Adrenal gland (tissue), 5 donors: ENCODE data around the gene AGK.

Experiments used
- POLR2A ChIP-seq, 2 donors: fragments of 450-650 bp; IDR thresholded peaks; one replicate each; pipeline ENCODE4 v1.6.1; 2017; ENCODE audit warnings: antibody characterized with exemption in 2 of 2, mild to moderate bottlenecking in 2 of 2, moderate library complexity in 1 of 2
- TF ChIP-seq, protein P1 (sequence below), 6 experiments: fragments of 450-650 bp in 4 of 6; fragments of 200-600 bp in 2 of 6; sonication (generic) in 1 of 6; IDR thresholded peaks; 1 replicate in 5 of 6; 2 replicates in 1 of 6; pipeline versions ENCODE4 v1.5.1 to v1.8.0; 2016 to 2021; ENCODE audit warnings: antibody characterized with exemption in 6 of 6, mild to moderate bottlenecking in 2 of 6, moderate library complexity in 1 of 6
- donor health status: DM: no; HTN: no; CAD: no.

DNA sequence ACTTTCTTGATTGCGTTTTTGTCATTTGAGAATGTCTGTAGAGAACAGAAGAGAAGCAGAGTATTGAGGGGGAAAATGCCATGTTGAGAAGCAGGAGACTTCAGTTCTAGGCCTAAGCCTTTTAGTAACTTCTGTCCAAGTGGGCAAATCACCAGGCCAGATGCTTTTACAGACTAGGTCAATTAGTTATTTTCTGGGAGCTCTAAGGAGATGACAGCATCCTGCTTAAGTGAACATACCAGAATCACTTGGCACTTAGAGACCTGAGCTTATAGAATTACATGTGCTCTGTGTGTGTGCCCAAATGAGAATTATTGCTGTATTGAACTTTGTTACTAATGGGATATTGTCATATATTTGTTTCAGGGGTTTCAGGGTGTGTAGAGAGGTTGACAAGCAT is 24.0 kb downstream of the AGK start:
- TF ChIP-seq, protein P1, sequence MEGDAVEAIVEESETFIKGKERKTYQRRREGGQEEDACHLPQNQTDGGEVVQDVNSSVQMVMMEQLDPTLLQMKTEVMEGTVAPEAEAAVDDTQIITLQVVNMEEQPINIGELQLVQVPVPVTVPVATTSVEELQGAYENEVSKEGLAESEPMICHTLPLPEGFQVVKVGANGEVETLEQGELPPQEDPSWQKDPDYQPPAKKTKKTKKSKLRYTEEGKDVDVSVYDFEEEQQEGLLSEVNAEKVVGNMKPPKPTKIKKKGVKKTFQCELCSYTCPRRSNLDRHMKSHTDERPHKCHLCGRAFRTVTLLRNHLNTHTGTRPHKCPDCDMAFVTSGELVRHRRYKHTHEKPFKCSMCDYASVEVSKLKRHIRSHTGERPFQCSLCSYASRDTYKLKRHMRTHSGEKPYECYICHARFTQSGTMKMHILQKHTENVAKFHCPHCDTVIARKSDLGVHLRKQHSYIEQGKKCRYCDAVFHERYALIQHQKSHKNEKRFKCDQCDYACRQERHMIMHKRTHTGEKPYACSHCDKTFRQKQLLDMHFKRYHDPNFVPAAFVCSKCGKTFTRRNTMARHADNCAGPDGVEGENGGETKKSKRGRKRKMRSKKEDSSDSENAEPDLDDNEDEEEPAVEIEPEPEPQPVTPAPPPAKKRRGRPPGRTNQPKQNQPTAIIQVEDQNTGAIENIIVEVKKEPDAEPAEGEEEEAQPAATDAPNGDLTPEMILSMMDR (IDR thresholded peaks at IDR 0.05): no peak
- TF ChIP-seq POLR2A (IDR thresholded peaks at IDR 0.05): no peak
